Measurements from ENCODE around the gene MGMT.

GRCh38 chr10:129626796-129627435 lies 159.9 kb downstream of the MGMT start:
- TF ChIP-seq CTCF (IDR thresholded peaks at IDR 0.05) (no peak), POLR2AphosphoS5 (IDR thresholded peaks at IDR 0.05) (no peak)
